ENCODE measurements around the gene COX6B2.
A peak's percentile ranks its signal among the peaks of the same experiment; 100 is the strongest.
"Not testable (repeated sequence)": the region's sequence is repeated elsewhere in the genome, so short reads cannot be mapped to it uniquely, and the experiment has no call there.

COX6B2 gene

GRCh38 chr19:55354698-55355212 lies at the start of gene COX6B2:
TSS of gene COX6B2 (minus strand) at chr19:55354719. CDS start at chr19:55354521, 198 bp downstream.
- no peak for DNase-seq (ENCODE audit: low read depth, low spot score)

- DNase-seq (ENCODE audit: low read depth, low spot score) = no peak
These were observed 48.0 kb upstream of the COX6B2 start for GRCh38 chr19:55402509-55402908.

DNA sequence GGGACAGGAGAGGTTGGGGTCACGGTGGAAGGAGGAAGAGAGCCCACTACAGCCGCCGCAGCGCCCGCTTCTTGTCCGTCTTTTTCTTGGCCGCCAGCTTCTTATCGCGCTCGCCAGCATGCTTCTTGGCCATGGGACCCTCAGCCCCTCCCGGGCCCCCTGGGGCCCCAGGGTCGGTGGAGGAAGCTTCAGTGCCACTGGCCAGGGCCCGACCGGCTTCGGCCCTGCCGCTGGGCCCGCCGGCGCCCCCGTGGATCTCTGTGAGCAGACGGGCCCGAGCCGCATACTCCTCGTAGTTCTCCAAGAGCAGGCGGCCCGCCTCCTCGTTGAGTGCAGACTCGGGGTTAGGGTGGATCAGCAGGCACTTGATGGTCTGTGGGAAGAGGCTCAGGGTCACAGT lies 46.9 kb upstream of the COX6B2 start:
- DNase-seq (ENCODE audit: low read depth, low spot score) = not testable (repeated sequence)

DNA sequence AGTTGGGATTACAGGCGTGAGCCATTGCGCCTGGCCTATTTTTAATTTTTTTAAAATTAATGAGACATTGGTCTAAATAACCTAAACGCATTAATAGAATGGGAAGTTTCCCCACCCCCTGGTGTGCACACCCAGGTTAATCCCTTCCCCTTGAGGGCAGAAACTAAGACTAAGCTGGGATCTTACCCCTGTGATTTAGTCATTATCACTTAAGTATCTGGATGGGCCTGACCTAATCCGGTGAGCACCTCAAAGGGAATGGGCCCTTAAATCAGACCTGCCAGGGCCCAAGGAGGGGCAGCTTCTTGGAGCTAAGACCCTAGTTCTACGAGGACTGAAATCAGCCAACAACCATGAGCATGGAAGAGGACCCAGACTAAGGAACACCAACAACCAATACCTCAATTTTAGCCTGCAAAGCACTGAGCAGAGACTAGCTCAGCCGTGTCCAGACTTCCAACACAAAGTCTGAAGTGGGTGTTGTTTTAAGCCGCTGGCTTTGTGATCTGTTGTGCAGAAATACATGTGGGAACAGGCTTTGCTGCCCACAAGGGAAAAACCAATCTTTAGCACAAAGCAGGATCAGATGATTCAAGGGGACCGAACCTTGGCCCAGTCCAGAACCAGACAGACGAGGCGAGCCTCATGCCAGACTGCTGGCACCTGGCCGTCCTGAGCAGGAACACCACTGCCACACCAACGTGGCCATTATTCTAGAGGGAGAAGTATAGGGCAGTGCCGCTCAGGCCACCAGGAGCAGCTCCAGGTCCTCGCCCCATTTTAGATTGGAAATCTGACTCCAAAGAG lies 46.0 kb upstream of the COX6B2 start:
- DNase-seq (ENCODE audit: low read depth, low spot score) = no peak

- DNase-seq (ENCODE audit: low read depth, low spot score) = no peak
These were observed 43.8 kb upstream of the COX6B2 start for GRCh38 chr19:55398200-55398925.

DNA sequence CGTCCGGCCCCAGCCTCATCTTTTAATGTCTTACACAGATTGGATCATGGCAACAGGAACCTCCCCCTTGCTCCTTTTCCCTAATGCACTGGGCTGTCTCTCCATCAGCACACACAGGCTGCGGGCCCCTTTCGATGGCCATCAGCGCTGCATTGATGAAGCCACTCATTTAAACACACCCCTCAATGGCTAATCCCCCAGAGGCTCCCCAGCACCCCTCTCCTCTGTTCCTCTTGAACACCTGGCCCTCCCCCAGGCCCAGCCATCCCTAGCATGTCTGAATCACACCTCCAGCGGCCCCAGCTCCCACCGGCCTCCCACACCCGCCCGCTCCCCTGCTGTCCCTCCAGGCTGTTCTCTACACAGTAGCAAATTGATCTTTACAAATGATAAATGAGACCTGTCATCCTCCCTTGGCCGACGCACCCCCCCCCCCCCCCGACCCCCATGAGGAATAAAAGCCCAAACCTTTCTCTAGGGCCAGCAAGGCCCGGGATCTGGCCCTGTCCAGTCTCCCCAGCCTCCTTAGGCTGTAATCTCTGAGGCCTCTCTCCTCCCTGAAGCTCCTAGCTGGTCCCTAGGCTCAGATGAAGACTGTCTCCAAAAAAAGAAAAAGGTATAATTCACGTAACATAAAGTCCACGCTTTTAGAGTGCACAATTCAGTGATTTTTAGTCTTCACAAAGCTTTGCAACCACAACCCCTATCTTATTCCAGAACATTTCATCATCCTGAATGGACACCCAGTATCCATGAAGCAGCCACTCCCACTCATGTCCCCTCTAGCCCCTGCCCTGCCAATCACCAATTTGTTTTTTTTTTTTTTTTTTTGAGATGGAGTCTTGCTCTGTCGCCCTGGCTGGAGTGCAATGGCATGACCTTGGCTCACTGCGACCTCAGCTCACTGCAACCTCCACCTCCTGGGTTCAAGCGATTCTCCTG lies 38.6 kb upstream of the COX6B2 start:
- DNase-seq (ENCODE audit: low read depth, low spot score) = no peak

GRCh38 chr19:55391702-55392615 lies 37.4 kb upstream of the COX6B2 start:
- no peak for DNase-seq (ENCODE audit: low read depth, low spot score)

- no peak for DNase-seq (ENCODE audit: low read depth, low spot score)
These were observed 36.7 kb upstream of the COX6B2 start for GRCh38 chr19:55391191-55391670.

GRCh38 chr19:55390461-55390880 lies 36.0 kb upstream of the COX6B2 start:
- no peak for DNase-seq (ENCODE audit: low read depth, low spot score)

- DNase-seq (ENCODE audit: low read depth, low spot score) = no peak
These were observed 35.1 kb upstream of the COX6B2 start for GRCh38 chr19:55389386-55390317.

DNA sequence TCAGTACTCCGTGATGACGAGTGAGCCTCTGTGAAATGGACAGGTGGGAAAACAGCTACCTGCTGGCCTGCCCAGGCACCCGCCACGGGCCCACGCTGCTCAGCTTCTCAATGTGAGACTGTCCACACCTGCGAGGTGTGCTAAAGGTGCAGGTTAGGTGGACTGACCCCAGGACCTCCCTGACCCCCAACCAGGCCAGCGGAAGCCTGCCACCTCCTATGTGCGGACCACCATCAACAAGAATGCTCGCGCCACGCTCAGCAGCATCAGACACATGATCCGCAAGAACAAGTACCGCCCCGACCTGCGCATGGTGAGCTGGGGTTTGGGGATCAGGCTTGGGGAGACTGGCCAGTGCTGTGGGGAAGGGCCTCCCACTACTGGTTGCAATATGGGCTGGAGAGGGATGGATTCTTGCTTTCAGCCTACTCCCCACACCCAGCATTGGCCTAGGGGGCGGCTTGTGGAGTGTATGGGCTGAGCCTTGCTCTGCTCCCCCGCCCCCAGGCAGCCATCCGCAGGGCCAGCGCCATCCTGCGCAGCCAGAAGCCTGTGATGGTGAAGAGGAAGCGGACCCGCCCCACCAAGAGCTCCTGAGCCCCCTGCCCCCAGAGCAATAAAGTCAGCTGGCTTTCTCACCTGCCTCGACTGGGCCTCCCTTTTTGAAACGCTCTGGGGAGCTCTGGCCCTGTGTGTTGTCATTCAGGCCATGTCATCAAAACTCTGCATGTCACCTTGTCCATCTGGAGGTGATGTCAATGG lies 33.4 kb upstream of the COX6B2 start:
- DNase-seq (ENCODE audit: low read depth, low spot score) = no peak

DNA sequence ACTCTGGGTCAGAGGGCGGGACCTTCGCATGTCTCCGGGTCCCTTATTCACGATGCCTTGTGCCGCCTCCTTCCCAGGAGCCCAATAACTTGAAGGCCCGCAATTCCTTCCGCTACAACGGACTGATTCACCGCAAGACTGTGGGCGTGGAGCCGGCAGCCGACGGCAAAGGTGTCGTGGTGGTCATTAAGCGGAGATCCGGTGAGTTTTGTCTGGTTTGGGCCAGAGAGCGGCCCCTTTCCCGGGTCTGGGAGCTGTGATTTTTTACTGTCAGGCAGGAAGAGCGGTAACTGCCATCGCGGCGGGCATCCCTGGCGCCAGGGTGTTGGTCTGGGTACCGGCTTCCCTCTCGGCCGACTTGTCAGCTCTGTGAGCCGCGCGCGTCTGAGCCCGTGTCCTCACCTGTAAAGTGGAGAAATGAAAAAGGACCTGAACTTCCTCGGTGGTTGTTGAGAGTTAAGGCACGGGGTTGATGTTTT lies 32.0 kb upstream of the COX6B2 start:
- DNase-seq (ENCODE audit: low read depth, low spot score) = peak; percentile 59

DNA sequence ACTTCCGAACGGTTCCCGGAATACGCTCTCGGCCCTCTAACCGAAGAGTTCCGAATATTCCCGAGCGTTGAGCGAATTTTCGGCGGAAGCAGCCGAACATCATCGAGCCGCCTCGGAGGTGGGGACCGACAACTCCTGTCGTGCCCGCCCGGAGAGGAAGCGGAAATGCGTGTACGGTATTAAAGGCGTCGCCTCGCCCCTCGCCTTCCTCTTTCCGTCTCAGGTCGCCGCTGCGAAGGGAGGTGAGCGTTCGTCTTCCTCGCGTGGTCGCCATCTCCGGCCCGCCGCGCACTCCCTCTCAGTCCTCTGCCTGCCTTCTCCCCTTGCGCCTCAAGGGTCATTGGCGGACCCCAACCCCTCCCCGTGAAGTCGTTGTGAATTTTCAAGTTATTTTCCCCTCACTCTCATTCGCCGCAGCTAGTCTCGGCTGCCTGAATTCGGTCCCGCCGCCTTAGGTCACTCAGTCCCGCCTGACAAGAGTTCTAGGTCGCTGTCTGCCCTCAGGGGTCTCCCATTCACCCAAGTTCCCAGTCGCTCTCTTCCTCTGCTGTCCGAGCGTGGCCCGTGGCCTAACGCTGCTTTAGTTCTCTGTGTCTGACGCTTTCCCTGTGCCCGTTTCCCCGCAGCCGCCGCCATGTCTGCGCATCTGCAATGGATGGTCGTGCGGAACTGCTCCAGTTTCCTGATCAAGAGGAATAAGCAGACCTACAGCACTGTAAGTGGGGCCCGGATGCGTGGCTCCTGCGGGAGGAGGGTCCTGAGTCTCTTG lies 31.4 kb upstream of the COX6B2 start, which contains the start of gene RPL28:
RPL28 (plus strand) TSS at position 209 of the 769 bp plus-strand sequence; CDS start at position 635, 426 bp downstream.
- DNase-seq (ENCODE audit: low read depth, low spot score) = peak; percentile 99

- DNase-seq (ENCODE audit: low read depth, low spot score) = peak; percentile 98
These were observed 30.6 kb upstream of the COX6B2 start for GRCh38 chr19:55384920-55385723.

DNA sequence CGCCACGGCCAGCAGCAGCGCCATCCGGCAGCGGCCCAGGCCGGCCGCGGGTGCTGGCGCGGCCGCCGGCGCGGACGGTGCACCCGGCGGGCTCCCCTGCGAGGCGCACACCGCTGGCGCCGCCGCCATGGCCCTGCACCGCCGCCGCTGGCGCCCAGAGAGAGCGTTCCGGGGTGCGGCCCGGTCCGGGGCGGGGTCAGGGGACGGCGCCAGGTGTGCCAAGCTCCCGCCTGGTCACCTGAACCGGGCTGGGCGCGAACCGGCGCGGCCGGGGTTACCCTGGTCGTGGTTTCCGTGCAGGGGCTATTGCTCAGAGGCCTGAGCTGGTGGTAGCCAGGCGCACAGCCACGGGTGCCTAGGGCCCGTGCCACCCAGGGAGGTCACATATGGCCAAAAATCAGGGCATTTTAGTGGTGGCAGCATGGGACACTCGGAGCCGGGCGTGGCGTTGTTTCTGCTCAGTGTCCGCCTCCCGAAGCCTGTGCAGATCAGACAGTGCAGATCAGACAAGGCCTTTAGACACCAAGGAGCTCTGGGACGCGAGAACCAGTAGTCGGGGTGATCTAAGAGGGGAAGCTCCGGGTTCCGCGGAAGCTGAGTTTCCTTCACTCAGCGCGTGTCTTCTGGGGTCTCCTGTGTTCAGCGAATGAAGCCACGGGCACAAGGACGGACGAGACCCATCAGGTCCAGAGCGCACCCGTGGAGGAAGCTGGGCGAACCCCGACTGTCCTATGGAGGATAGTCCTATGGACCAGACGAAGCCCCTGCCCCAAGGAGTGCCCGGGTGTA lies 29.8 kb upstream of the COX6B2 start, which contains the start of gene TMEM238:
TMEM238 (minus strand) TSS at position 162 of the 789 bp plus-strand sequence; CDS start at position 129, 33 bp downstream.
- DNase-seq (ENCODE audit: low read depth, low spot score) = no peak

Data from astrocyte of the hippocampus (primary cell).